Measurements from ENCODE around the gene PCSK7. TPM values are rescaled to one million over a fixed set of nuclear protein-coding genes. Genes with fewer than 3 reads are reported as not detected.
"Not testable (repeated sequence)": the region's sequence is repeated elsewhere in the genome, so short reads cannot be mapped to it uniquely, and the experiment has no call there.

PCSK7 gene
- total RNA-seq, 1 experiment from 2014 or later = 32.0 TPM

- no peak for DNase-seq (ENCODE audit: low read depth)
These were observed 48.0 kb downstream of the PCSK7 start for GRCh38 chr11:117183724-117184349.

GRCh38 chr11:117183178-117183577 lies 48.7 kb downstream of the PCSK7 start:
- not testable (repeated sequence) for DNase-seq (ENCODE audit: low read depth)

- DNase-seq (ENCODE audit: low read depth) = no peak
These were observed 49.3 kb downstream of the PCSK7 start for GRCh38 chr11:117182551-117182935.

GRCh38 chr11:117181586-117182550 lies 50.0 kb downstream of the PCSK7 start:
- DNase-seq (ENCODE audit: low read depth) = no peak

GRCh38 chr11:117180661-117181585 lies 51.0 kb downstream of the PCSK7 start:
- DNase-seq (ENCODE audit: low read depth) = no peak

- peak; percentile 57 for DNase-seq (ENCODE audit: low read depth)
These were observed 51.9 kb downstream of the PCSK7 start for GRCh38 chr11:117180020-117180419.

- peak; percentile 38 for DNase-seq (ENCODE audit: low read depth)
These were observed 52.5 kb downstream of the PCSK7 start for GRCh38 chr11:117179048-117179999.

- DNase-seq (ENCODE audit: low read depth) = peak; percentile 91
These were observed 53.5 kb downstream of the PCSK7 start, which contains the start of gene SIDT2 for GRCh38 chr11:117178210-117179034. Gene SIDT2, plus strand, starts transcription at chr11:117178743. Its CDS starts 521 bp downstream, at chr11:117179264.

- DNase-seq (ENCODE audit: low read depth) = no peak
These were observed 54.2 kb downstream of the PCSK7 start for GRCh38 chr11:117177534-117178209.

GRCh38 chr11:117176186-117176585 lies 55.7 kb downstream of the PCSK7 start:
- no peak for DNase-seq (ENCODE audit: low read depth)

GRCh38 chr11:117175781-117176180 lies 56.1 kb downstream of the PCSK7 start:
- no peak for DNase-seq (ENCODE audit: low read depth)

GRCh38 chr11:117175104-117175503 lies 56.8 kb downstream of the PCSK7 start:
- DNase-seq (ENCODE audit: low read depth) = no peak

- DNase-seq (ENCODE audit: low read depth) = no peak
These were observed 59.0 kb downstream of the PCSK7 start for GRCh38 chr11:117172724-117173421.

- no peak for DNase-seq (ENCODE audit: low read depth)
These were observed 60.3 kb downstream of the PCSK7 start for GRCh38 chr11:117171404-117172061.

GRCh38 chr11:117171007-117171403 lies 60.9 kb downstream of the PCSK7 start:
- DNase-seq (ENCODE audit: low read depth) = no peak

- DNase-seq (ENCODE audit: low read depth) = no peak
These were observed 61.7 kb downstream of the PCSK7 start for GRCh38 chr11:117170210-117170609.

GRCh38 chr11:117169736-117170135 lies 62.1 kb downstream of the PCSK7 start:
- DNase-seq (ENCODE audit: low read depth) = no peak

GRCh38 chr11:117166491-117166890 lies 65.4 kb downstream of the PCSK7 start:
- DNase-seq (ENCODE audit: low read depth) = no peak
